GM23338 (cell line): ENCODE results near the gene PPIP5K2. TPM values are rescaled to one million over a fixed set of nuclear protein-coding genes. Genes with fewer than 3 reads are reported as not detected.

Source experiments
- ATAC-seq: fragments of 200-7000 bp; cut with Tn5 transposase; 3 replicates; pipeline ENCODE4 v1.9.1; 2020
- DNase-seq: peaks from one replicate; pipeline ENCODE4 v3.0.0-alpha.2; 2015; ENCODE audit warnings: low spot score
- H2AFZ ChIP-seq: fragments of 200-600 bp; sonication (generic); 2 replicates; pipeline ENCODE4 v1.8.0; 2016; ENCODE audit warnings: antibody characterized with exemption, mild to moderate bottlenecking, moderate library complexity
- H3F3A ChIP-seq: fragments of 200-600 bp; sonication (generic); replicated peaks from 2 replicates; pipeline ENCODE4 v1.8.0; 2017; ENCODE audit warnings: antibody characterized with exemption, mixed run types, low read depth
- H3K27ac ChIP-seq: fragments of 200-600 bp; sonication (generic); 2 replicates; pipeline ENCODE4 v1.6.1; 2016; ENCODE audit warnings: low read depth
- H3K27me3 ChIP-seq: fragments of 200-600 bp; sonication (generic); 2 replicates; pipeline ENCODE4 v1.8.0; 2016; ENCODE audit warnings: mild to moderate bottlenecking, mixed run types, moderate library complexity; ENCODE audit not compliant: insufficient read depth
- H3K36me3 ChIP-seq: fragments of 200-600 bp; sonication (generic); 2 replicates; pipeline ENCODE4 v1.8.0; 2016; ENCODE audit warnings: mild to moderate bottlenecking; ENCODE audit not compliant: insufficient read depth
- H3K4me1 ChIP-seq: fragments of 200-600 bp; sonication (generic); 2 replicates; pipeline ENCODE4 v1.8.0; 2016; ENCODE audit warnings: mild to moderate bottlenecking, moderate library complexity; ENCODE audit not compliant: insufficient read depth
- H3K4me2 ChIP-seq: fragments of 200-600 bp; sonication (generic); 2 replicates; pipeline ENCODE4 v1.7.1; 2017; ENCODE audit warnings: mixed run types
- H3K4me3 ChIP-seq: fragments of 200-600 bp; sonication (generic); 2 replicates; pipeline ENCODE4 v1.6.1; 2016; ENCODE audit warnings: mixed run types
- H3K79me2 ChIP-seq: fragments of 200-600 bp; sonication (generic); replicated peaks from 2 replicates; pipeline ENCODE4 v1.8.0; 2017; ENCODE audit warnings: mild to moderate bottlenecking; ENCODE audit not compliant: insufficient read depth
- H3K9me2 ChIP-seq: fragments of 200-600 bp; sonication (generic); 2 replicates; pipeline ENCODE4 v1.8.0; 2017; ENCODE audit not compliant: insufficient read depth
- H4K20me1 ChIP-seq: fragments of 200-600 bp; sonication (generic); replicated peaks from 2 replicates; pipeline ENCODE4 v1.8.0; 2017; ENCODE audit warnings: mild to moderate bottlenecking; ENCODE audit not compliant: insufficient read depth
- H3K27ac Mint-ChIP-seq: 2 replicates; pipeline ENCODE4 v1.8.0; 2020; ENCODE audit warnings: inconsistent platforms, mild to moderate bottlenecking, moderate library complexity, mixed read lengths
- H3K27me3 Mint-ChIP-seq: 3 replicates; pipeline ENCODE4 v1.8.0; 2022; ENCODE audit warnings: low read depth, mild to moderate bottlenecking, moderate library complexity, mixed read lengths, inconsistent platforms; ENCODE audit not compliant: insufficient read depth, poor library complexity
- H3K36me3 Mint-ChIP-seq: 3 replicates; pipeline ENCODE4 v1.8.0; 2021; ENCODE audit warnings: low read depth, mild to moderate bottlenecking, inconsistent platforms, moderate library complexity, mixed read lengths
- H3K4me1 Mint-ChIP-seq: 3 replicates; pipeline ENCODE4 v1.8.0; 2020; ENCODE audit warnings: mild to moderate bottlenecking, inconsistent platforms, mixed read lengths
- H3K4me3 Mint-ChIP-seq: 3 replicates; pipeline ENCODE4 v1.8.0; 2021; ENCODE audit warnings: moderate library complexity, mild to moderate bottlenecking, inconsistent platforms, mixed read lengths
- H3K9me3 Mint-ChIP-seq: 3 replicates; pipeline ENCODE4 v1.8.0; 2020; ENCODE audit warnings: moderate library complexity, mild to moderate bottlenecking, inconsistent platforms, mixed read lengths
- EZH2 ChIP-seq: fragments of 200-600 bp; sonication (generic); IDR thresholded peaks from one replicate; pipeline ENCODE4 v1.8.0; 2017; ENCODE audit warnings: antibody characterized with exemption, mild to moderate bottlenecking, low read depth; ENCODE audit not compliant: unreplicated experiment
- EZH2phosphoT487 ChIP-seq: fragments of 200-600 bp; sonication (generic); IDR thresholded peaks from one replicate; pipeline ENCODE4 v1.8.1; 2018; ENCODE audit warnings: antibody characterized with exemption; ENCODE audit not compliant: unreplicated experiment
- JUNB ChIP-seq: IDR thresholded peaks from one replicate; pipeline ENCODE4 v1.6.1; 2016; ENCODE audit warnings: antibody characterized with exemption; ENCODE audit not compliant: unreplicated experiment
- NANOG ChIP-seq: IDR thresholded peaks from 2 replicates; pipeline ENCODE4 v1.6.1; 2016; ENCODE audit warnings: antibody characterized with exemption, borderline replicate concordance
- POLR2AphosphoS5 ChIP-seq: IDR thresholded peaks from 2 replicates; pipeline ENCODE4 v1.6.1; 2016; ENCODE audit warnings: antibody characterized with exemption, low read depth
- ZNF331 ChIP-seq: fragments of 250-450 bp; sonication (Bioruptor Pico); IDR thresholded peaks from 2 replicates; pipeline ENCODE4 v1.5.0; 2020; ENCODE audit warnings: low read depth, mild to moderate bottlenecking, moderate library complexity
- polyA plus RNA-seq: library from polyadenylated mRNA; unstranded; fragments of >200 nt; fragmentation: Nextera tagmentation; extraction: Ambion mirVana; gene quantifications from 2 replicates; pipeline ENCODE4 v1.2.1, GENCODE V29; 2016
- total RNA-seq: library from RNA; depleted of rRNA; stranded (reverse); fragments of >200 nt; shearing (Covaris generic); gene quantifications from 2 replicates; pipeline ENCODE4 v1.2.3, GENCODE V29; 2014
- TF ChIP-seq, protein P1 (sequence below): fragments of 250-450 bp; sonication (Bioruptor Pico); IDR thresholded peaks from 2 replicates; pipeline ENCODE4 v1.5.0; 2020; ENCODE audit warnings: mild to moderate bottlenecking, moderate library complexity

Gene PPIP5K2
- total and polyA plus RNA-seq, 2 experiments from 2014 or later, result 41.7 to 45.4 TPM

- TF ChIP-seq, protein P1, sequence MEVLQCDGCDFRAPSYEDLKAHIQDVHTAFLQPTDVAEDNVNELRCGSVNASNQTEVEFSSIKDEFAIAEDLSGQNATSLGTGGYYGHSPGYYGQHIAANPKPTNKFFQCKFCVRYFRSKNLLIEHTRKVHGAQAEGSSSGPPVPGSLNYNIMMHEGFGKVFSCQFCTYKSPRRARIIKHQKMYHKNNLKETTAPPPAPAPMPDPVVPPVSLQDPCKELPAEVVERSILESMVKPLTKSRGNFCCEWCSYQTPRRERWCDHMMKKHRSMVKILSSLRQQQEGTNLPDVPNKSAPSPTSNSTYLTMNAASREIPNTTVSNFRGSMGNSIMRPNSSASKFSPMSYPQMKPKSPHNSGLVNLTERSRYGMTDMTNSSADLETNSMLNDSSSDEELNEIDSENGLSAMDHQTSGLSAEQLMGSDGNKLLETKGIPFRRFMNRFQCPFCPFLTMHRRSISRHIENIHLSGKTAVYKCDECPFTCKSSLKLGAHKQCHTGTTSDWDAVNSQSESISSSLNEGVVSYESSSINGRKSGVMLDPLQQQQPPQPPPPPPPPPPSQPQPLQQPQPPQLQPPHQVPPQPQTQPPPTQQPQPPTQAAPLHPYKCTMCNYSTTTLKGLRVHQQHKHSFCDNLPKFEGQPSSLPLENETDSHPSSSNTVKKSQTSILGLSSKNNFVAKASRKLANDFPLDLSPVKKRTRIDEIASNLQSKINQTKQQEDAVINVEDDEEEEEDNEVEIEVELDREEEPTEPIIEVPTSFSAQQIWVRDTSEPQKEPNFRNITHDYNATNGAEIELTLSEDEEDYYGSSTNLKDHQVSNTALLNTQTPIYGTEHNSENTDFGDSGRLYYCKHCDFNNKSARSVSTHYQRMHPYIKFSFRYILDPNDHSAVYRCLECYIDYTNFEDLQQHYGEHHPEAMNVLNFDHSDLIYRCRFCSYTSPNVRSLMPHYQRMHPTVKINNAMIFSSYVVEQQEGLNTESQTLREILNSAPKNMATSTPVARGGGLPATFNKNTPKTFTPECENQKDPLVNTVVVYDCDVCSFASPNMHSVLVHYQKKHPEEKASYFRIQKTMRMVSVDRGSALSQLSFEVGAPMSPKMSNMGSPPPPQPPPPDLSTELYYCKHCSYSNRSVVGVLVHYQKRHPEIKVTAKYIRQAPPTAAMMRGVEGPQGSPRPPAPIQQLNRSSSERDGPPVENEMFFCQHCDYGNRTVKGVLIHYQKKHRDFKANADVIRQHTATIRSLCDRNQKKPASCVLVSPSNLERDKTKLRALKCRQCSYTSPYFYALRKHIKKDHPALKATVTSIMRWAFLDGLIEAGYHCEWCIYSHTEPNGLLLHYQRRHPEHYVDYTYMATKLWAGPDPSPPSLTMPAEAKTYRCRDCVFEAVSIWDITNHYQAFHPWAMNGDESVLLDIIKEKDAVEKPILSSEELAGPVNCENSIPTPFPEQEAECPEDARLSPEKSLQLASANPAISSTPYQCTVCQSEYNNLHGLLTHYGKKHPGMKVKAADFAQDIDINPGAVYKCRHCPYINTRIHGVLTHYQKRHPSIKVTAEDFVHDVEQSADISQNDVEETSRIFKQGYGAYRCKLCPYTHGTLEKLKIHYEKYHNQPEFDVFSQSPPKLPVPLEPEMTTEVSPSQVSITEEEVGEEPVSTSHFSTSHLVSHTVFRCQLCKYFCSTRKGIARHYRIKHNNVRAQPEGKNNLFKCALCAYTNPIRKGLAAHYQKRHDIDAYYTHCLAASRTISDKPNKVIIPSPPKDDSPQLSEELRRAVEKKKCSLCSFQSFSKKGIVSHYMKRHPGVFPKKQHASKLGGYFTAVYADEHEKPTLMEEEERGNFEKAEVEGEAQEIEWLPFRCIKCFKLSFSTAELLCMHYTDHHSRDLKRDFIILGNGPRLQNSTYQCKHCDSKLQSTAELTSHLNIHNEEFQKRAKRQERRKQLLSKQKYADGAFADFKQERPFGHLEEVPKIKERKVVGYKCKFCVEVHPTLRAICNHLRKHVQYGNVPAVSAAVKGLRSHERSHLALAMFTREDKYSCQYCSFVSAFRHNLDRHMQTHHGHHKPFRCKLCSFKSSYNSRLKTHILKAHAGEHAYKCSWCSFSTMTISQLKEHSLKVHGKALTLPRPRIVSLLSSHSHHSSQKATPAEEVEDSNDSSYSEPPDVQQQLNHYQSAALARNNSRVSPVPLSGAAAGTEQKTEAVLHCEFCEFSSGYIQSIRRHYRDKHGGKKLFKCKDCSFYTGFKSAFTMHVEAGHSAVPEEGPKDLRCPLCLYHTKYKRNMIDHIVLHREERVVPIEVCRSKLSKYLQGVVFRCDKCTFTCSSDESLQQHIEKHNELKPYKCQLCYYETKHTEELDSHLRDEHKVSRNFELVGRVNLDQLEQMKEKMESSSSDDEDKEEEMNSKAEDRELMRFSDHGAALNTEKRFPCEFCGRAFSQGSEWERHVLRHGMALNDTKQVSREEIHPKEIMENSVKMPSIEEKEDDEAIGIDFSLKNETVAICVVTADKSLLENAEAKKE (CRISPR knock-in tag), result no peak
- TF ChIP-seq EZH2phosphoT487, result no peak
- no peak for TF ChIP-seq POLR2AphosphoS5
- TF ChIP-seq ZNF331 (CRISPR knock-in tag), result no peak
- TF ChIP-seq NANOG, result no peak
- no peak for TF ChIP-seq EZH2
- TF ChIP-seq JUNB, result no peak
Observed at GRCh38 chr5:103244398-103244797, 124.3 kb downstream of the PPIP5K2 start (continued).

DNA sequence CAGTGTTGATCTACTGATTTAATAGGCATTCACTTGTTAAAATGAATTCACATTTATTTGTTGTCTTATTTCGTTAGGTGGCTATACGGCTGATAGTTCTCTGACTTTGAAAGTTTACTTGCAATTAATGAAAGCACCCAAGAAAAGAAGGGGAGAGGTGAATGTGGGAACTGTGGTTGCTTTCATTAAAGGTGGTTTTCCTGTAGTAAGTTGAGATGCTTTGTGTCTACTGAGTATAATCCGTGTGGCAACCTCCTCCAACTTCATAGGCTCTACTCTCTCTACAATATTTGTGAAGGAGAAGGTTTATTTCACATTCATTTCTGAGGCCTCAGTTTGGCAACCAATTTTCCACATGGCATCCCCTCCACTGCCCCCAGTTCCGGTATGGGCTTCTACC lies 125.7 kb downstream of the PPIP5K2 start:
- no peaks in the 10 kb centered on the region for H3K27me3 ChIP-seq
- H3K9me2 ChIP-seq, result no peaks in the 10 kb centered on the region; the same call in 1 of the 2 replicates
- no peaks in the 10 kb centered on the region for H3K79me2 ChIP-seq
- no peaks in the 10 kb centered on the region for H3K36me3 Mint-ChIP-seq
- H3K4me2 ChIP-seq, result no peak overlapping the region
- no peak overlapping the region for H3K4me3 Mint-ChIP-seq
- no peaks in the 10 kb centered on the region; the same call in 1 of the 3 replicates for H3K4me1 Mint-ChIP-seq
- no peak for DNase-seq
- peaks cover 5% of the 10 kb centered on the region for H3K27me3 Mint-ChIP-seq
- no peak for ATAC-seq
- TF ChIP-seq EZH2phosphoT487, result no peak
- no peak overlapping the region for H3K4me3 ChIP-seq
- no peaks in the 10 kb centered on the region for H3F3A ChIP-seq
- H4K20me1 ChIP-seq, result no peaks in the 10 kb centered on the region
- H3K27ac Mint-ChIP-seq, result no peak overlapping the region
- H3K4me1 ChIP-seq, result no peaks in the 10 kb centered on the region
- no peak overlapping the region for H3K27ac ChIP-seq
- H3K9me3 Mint-ChIP-seq, result peaks cover 2% of the 10 kb centered on the region; the same call in 2 of the 3 replicates
- no peak overlapping the region for H2AFZ ChIP-seq
- no peaks in the 10 kb centered on the region for H3K36me3 ChIP-seq
